22Rv1 (cell line): Measurements from ENCODE around the gene CMTM8.

ENCODE experiments used
- ZFX ChIP-seq: fragments of 450-650 bp; IDR thresholded peaks from 2 replicates; pipeline ENCODE4 v1.6.1; 2017; ENCODE audit warnings: antibody characterized with exemption, borderline replicate concordance
- TF ChIP-seq, protein P1 (sequence below): fragments of 450-650 bp; IDR thresholded peaks from 2 replicates; pipeline ENCODE4 v1.5.1; 2017; ENCODE audit warnings: mild to moderate bottlenecking

DNA sequence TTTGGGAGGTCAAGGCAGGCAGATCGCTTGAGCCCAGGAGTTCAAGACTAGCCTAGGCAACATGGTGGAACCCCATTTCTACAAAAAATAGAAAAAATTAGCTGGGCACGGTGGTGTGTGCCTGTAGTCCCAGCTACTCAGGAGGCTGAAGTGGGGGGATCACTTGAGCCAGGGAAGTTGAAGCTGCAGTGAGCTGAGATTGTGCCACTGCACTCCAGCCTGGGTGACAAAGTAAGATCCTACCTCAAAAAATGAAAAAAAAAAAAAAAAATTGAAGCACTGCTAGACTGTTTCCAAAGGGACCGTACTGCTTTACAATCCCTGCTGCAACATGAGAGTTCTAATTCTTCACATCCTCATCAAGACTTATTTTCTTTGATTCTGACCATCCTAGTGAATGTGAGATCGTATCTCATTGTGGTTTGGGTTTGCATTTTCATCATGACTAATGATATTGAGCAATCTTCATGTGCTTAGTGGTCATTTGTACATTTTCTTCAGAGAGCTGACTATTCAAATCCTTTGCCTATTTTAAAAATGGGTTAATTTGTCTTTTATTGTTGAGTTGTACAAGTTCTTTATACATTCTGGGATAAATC is 10.8 kb downstream of the CMTM8 start:
- TF ChIP-seq, protein P1, sequence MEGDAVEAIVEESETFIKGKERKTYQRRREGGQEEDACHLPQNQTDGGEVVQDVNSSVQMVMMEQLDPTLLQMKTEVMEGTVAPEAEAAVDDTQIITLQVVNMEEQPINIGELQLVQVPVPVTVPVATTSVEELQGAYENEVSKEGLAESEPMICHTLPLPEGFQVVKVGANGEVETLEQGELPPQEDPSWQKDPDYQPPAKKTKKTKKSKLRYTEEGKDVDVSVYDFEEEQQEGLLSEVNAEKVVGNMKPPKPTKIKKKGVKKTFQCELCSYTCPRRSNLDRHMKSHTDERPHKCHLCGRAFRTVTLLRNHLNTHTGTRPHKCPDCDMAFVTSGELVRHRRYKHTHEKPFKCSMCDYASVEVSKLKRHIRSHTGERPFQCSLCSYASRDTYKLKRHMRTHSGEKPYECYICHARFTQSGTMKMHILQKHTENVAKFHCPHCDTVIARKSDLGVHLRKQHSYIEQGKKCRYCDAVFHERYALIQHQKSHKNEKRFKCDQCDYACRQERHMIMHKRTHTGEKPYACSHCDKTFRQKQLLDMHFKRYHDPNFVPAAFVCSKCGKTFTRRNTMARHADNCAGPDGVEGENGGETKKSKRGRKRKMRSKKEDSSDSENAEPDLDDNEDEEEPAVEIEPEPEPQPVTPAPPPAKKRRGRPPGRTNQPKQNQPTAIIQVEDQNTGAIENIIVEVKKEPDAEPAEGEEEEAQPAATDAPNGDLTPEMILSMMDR = no peak
- TF ChIP-seq ZFX = no peak
